ENCODE data around the gene FAM13A. TPM values are rescaled to one million over a fixed set of nuclear protein-coding genes. Genes with fewer than 3 reads are reported as not detected.

Gene FAM13A
- total and polyA plus RNA-seq, 2 of the 8 experiments (the other 6 are each of a cell fraction or from before 2014, with no cell fraction given), result 7.1 to 16.5 TPM

DNA sequence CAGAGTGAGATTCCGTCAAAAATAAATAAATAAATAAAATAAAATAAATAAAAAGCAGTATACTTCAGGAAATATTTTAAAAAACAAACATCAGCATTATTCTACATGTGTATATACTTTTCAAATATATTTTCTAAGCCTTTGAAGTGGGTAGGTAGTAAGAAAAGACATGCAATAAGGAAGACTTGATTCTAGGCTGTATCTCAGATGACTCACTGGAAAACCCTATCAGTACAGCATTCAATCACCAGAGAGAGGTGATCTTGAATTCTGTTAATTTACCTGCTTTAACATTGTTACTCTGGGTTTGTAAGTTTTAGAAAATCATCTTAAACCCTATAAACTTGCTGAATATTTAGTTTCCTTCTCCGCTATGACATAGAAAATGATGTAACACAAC, 252.8 kb downstream of the FAM13A start:
- FAIRE-seq, result no peak
- H2BK5ac ChIP-seq (ENCODE audit: low read depth, low read length), result no peak overlapping the region
- 89% methylated on average over 2 of the region's 2 CpGs; no CpG with 5 or more reads in 1 of the 2 experiments for WGBS, 2 experiments (ENCODE audit: extremely low coverage in 1 of 2, insufficient coverage in 1 of 2, insufficient read length in 1 of 2, insufficient replicate concordance in 2 of 2, low coverage in 1 of 2, low lambda C conversion rate in 2 of 2, missing lambda C conversion rate in 1 of 2)

More for the DNA sequence above, 252.8 kb downstream of the FAM13A start:
- H3K36me3 ChIP-seq (ENCODE audit: control insufficient read depth in 2 of 4, insufficient read depth in 4 of 4, low read length in 3 of 4), result no peaks in the 10 kb centered on the region
- no peaks in the 10 kb centered on the region for H3K23me2 ChIP-seq (ENCODE audit: low read depth, low read length)
- H3K79me1 ChIP-seq (ENCODE audit: low read depth, low read length), result no peaks in the 10 kb centered on the region
- CTCF ChIA-PET (ENCODE audit: partially characterized antibody), result interaction anchor here (2.4 kb wide), 1 partner anchor 10 kb away, joined by 7 read pairs; no protein-coding TSS in a partner anchor
- no peak overlapping the region for H2AK5ac ChIP-seq (ENCODE audit: low read depth, low read length)
- no peaks in the 10 kb centered on the region for H3K27me3 ChIP-seq (replicated peaks in 1 of 4; ENCODE audit: control insufficient read depth in 3 of 4, extremely low read depth in 1 of 4, insufficient read depth in 3 of 4, low read length in 3 of 4)
- no peak for DNase-seq (ENCODE audit: low read depth in 1 of 2, low spot score in 2 of 2)
- H3K4me2 ChIP-seq (ENCODE audit: insufficient read depth in 1 of 2, low read depth in 2 of 2, low read length in 2 of 2), result no peak overlapping the region
- H3K23ac ChIP-seq (ENCODE audit: insufficient read length), result no peak overlapping the region
- H3K56ac ChIP-seq (replicated peaks; ENCODE audit: insufficient read length, low read depth, low read length), result no peak overlapping the region
- no peaks in the 10 kb centered on the region for H3K4me1 ChIP-seq (replicated peaks in 1 of 4; ENCODE audit: control insufficient read depth in 3 of 4, insufficient read depth in 4 of 4, low read length in 3 of 4)
- no peaks in the 10 kb centered on the region for H4K20me1 ChIP-seq (replicated peaks in 1 of 2; ENCODE audit: control insufficient read depth in 1 of 2, insufficient read depth in 2 of 2, low read length in 2 of 2)
- H3K79me2 ChIP-seq (ENCODE audit: control insufficient read depth in 1 of 2, insufficient read depth in 2 of 2, low read length in 2 of 2), result no peaks in the 10 kb centered on the region
- no peak overlapping the region for H3K14ac ChIP-seq (ENCODE audit: insufficient read length)
- H2BK12ac ChIP-seq (ENCODE audit: low read depth, low read length), result no peak overlapping the region
- H2AFZ ChIP-seq (ENCODE audit: low read length), result no peak overlapping the region
- TF ChIP-seq SP1 (IDR thresholded peaks at IDR 0.05; ENCODE audit: low read depth, low read length) (no peak), HDAC2 (IDR thresholded peaks at IDR 0.05; ENCODE audit: borderline replicate concordance in 1 of 2, low read depth in 2 of 2, low read length in 2 of 2) (no peak), GABPA (IDR thresholded peaks at IDR 0.05; ENCODE audit: borderline replicate concordance, insufficient read depth, low read length) (no peak), USF2 (IDR thresholded peaks at IDR 0.05; ENCODE audit: low read length) (no peak), CTCF (IDR thresholded peaks at IDR 0.05; ENCODE audit: control extremely low read depth in 1 of 3, insufficient read depth in 1 of 3, low read depth in 1 of 3, low read length in 3 of 3) (no peak)
- no peak overlapping the region for H4K91ac ChIP-seq (replicated peaks; ENCODE audit: insufficient read length, low read length)
- H3K27ac ChIP-seq (ENCODE audit: low read depth, low read length), result no peak overlapping the region
- H3K4me3 ChIP-seq (ENCODE audit: extremely low read depth in 1 of 4, insufficient read depth in 2 of 4, low read depth in 3 of 4, low read length in 4 of 4), result no peak overlapping the region
- H4K5ac ChIP-seq (ENCODE audit: insufficient read length, low read depth, low read length), result no peak overlapping the region
- H3K18ac ChIP-seq (ENCODE audit: extremely low read depth, low read length), result no peak overlapping the region
- H3K9ac ChIP-seq (replicated peaks in 1 of 4; ENCODE audit: extremely low read depth in 1 of 4, low read depth in 3 of 4, low read length in 3 of 4), result no peak overlapping the region
- H3K9me3 ChIP-seq (ENCODE audit: insufficient read depth in 2 of 2, low read depth in 1 of 2, low read length in 1 of 2), result no peaks in the 10 kb centered on the region
- POLR2A ChIA-PET (ENCODE audit: partially characterized antibody), result no interaction called here
- H2BK120ac ChIP-seq (replicated peaks; ENCODE audit: low read depth, low read length), result no peak overlapping the region
- no peak overlapping the region for H2BK20ac ChIP-seq (ENCODE audit: low read length)
- no peak overlapping the region for H3K4ac ChIP-seq (replicated peaks; ENCODE audit: insufficient read length, low read depth, low read length)
- H2BK15ac ChIP-seq (ENCODE audit: low read length), result no peak overlapping the region
- no peak overlapping the region for H4K8ac ChIP-seq (ENCODE audit: extremely low read depth, insufficient read depth, low read length)

All from H1 (cell line).